Measurements from ENCODE around the gene GOLGA8F. TPM values are rescaled to one million over a fixed set of nuclear protein-coding genes. Genes with fewer than 3 reads are reported as not detected.
"Not testable (repeated sequence)": the region's sequence is repeated elsewhere in the genome, so short reads cannot be mapped to it uniquely, and the experiment has no call there.

The GOLGA8F gene
- not detected in 2 replicates for total RNA-seq (2012; rRNA removed)

GRCh38 chr15:28378364-28378763, at the start of gene GOLGA8F:
Gene GOLGA8F, plus strand, starts transcription at chr15:28378664. Its CDS starts 98 bp downstream, at chr15:28378762.
- not testable (repeated sequence) for H3K36me3 ChIP-seq (ENCODE audit: insufficient read depth, low read length); H3K4me2 ChIP-seq (ENCODE audit: low read length); H3K4me1 ChIP-seq (ENCODE audit: control insufficient read depth, insufficient read depth, low read length); H3K27me3 ChIP-seq (ENCODE audit: control insufficient read depth, insufficient read depth, low read length); H3K9ac ChIP-seq (ENCODE audit: low read depth, low read length); H3K9me3 ChIP-seq (replicated peaks; ENCODE audit: low read length); H3K4me3 ChIP-seq (ENCODE audit: low read length)

GRCh38 chr15:28357984-28358383, 20.5 kb upstream of the GOLGA8F start, which contains the start of gene GOLGA6L24:
Gene GOLGA6L24, minus strand, starts transcription at chr15:28358084. Its CDS starts 61 bp downstream, at chr15:28358023.
- not testable (repeated sequence) for H3K36me3 ChIP-seq (ENCODE audit: insufficient read depth, low read length); H3K9me3 ChIP-seq (replicated peaks; ENCODE audit: low read length); H3K4me2 ChIP-seq (ENCODE audit: low read length)

GRCh38 chr15:28365502-28365901, 13.0 kb upstream of the GOLGA8F start:
- not testable (repeated sequence) for H3K4me2 ChIP-seq (ENCODE audit: low read length); H3K27me3 ChIP-seq (ENCODE audit: control insufficient read depth, insufficient read depth, low read length); H3K9me3 ChIP-seq (replicated peaks; ENCODE audit: low read length); H3K9ac ChIP-seq (ENCODE audit: low read depth, low read length); H3K36me3 ChIP-seq (ENCODE audit: insufficient read depth, low read length); H3K4me3 ChIP-seq (ENCODE audit: low read length); H3K4me1 ChIP-seq (ENCODE audit: control insufficient read depth, insufficient read depth, low read length)

More at GRCh38 chr15:28357984-28358383, 20.5 kb upstream of the GOLGA8F start, which contains the start of gene GOLGA6L24:
- H3K4me1 ChIP-seq (ENCODE audit: control insufficient read depth, insufficient read depth, low read length); H3K9ac ChIP-seq (ENCODE audit: low read depth, low read length); H3K4me3 ChIP-seq (ENCODE audit: low read length); H3K27me3 ChIP-seq (ENCODE audit: control insufficient read depth, insufficient read depth, low read length): not testable (repeated sequence)

- H3K27me3 ChIP-seq (ENCODE audit: control insufficient read depth, insufficient read depth, low read length); H3K4me2 ChIP-seq (ENCODE audit: low read length); H3K4me1 ChIP-seq (ENCODE audit: control insufficient read depth, insufficient read depth, low read length); H3K36me3 ChIP-seq (ENCODE audit: insufficient read depth, low read length); H3K9ac ChIP-seq (ENCODE audit: low read depth, low read length); H3K9me3 ChIP-seq (replicated peaks; ENCODE audit: low read length); H3K4me3 ChIP-seq (ENCODE audit: low read length): not testable (repeated sequence)
Measured at GRCh38 chr15:28380053-28380452, 1.6 kb downstream of the GOLGA8F start.

- not testable (repeated sequence) for H3K9ac ChIP-seq (ENCODE audit: low read depth, low read length); H3K4me3 ChIP-seq (ENCODE audit: low read length); H3K4me2 ChIP-seq (ENCODE audit: low read length); H3K36me3 ChIP-seq (ENCODE audit: insufficient read depth, low read length); H3K4me1 ChIP-seq (ENCODE audit: control insufficient read depth, insufficient read depth, low read length); H3K9me3 ChIP-seq (replicated peaks; ENCODE audit: low read length); H3K27me3 ChIP-seq (ENCODE audit: control insufficient read depth, insufficient read depth, low read length)
Measured at GRCh38 chr15:28396022-28396421, 17.6 kb downstream of the GOLGA8F start.

- H3K4me1 ChIP-seq (ENCODE audit: control insufficient read depth, insufficient read depth, low read length); H3K36me3 ChIP-seq (ENCODE audit: insufficient read depth, low read length); H3K9ac ChIP-seq (ENCODE audit: low read depth, low read length); H3K4me3 ChIP-seq (ENCODE audit: low read length); H3K27me3 ChIP-seq (ENCODE audit: control insufficient read depth, insufficient read depth, low read length); H3K4me2 ChIP-seq (ENCODE audit: low read length); H3K9me3 ChIP-seq (replicated peaks; ENCODE audit: low read length): not testable (repeated sequence)
Measured at GRCh38 chr15:28402774-28403435, 24.4 kb downstream of the GOLGA8F start.

GRCh38 chr15:28420470-28420869, 42.0 kb downstream of the GOLGA8F start:
- not testable (repeated sequence) for H3K4me1 ChIP-seq (ENCODE audit: control insufficient read depth, insufficient read depth, low read length); H3K9ac ChIP-seq (ENCODE audit: low read depth, low read length); H3K4me3 ChIP-seq (ENCODE audit: low read length); H3K9me3 ChIP-seq (replicated peaks; ENCODE audit: low read length); H3K27me3 ChIP-seq (ENCODE audit: control insufficient read depth, insufficient read depth, low read length); H3K36me3 ChIP-seq (ENCODE audit: insufficient read depth, low read length); H3K4me2 ChIP-seq (ENCODE audit: low read length)

- not testable (repeated sequence) for H3K4me3 ChIP-seq (ENCODE audit: low read length); H3K36me3 ChIP-seq (ENCODE audit: insufficient read depth, low read length); H3K4me1 ChIP-seq (ENCODE audit: control insufficient read depth, insufficient read depth, low read length); H3K9ac ChIP-seq (ENCODE audit: low read depth, low read length); H3K9me3 ChIP-seq (replicated peaks; ENCODE audit: low read length); H3K4me2 ChIP-seq (ENCODE audit: low read length); H3K27me3 ChIP-seq (ENCODE audit: control insufficient read depth, insufficient read depth, low read length)
Measured at GRCh38 chr15:28435594-28435993, 57.1 kb downstream of the GOLGA8F start.

Small RNA genes within 50 kb of the gene (small RNA-seq; reads per million reads assigned to genes)
- gene AC091304.5 (not detected), gene AC091304.6 (not detected), gene AC091304.9 (not detected), gene MIR4509-2 (not detected), gene RN7SL238P (not detected)
